ENCODE data around the gene CDC42EP5.

Gene CDC42EP5

GRCh38 chr19:54424660-54425381 is 48.3 kb downstream of the CDC42EP5 start:
- DNase-seq = no peak

- DNase-seq = no peak
These were observed 48.9 kb downstream of the CDC42EP5 start for GRCh38 chr19:54424201-54424600.

GRCh38 chr19:54422136-54422535 is 51.0 kb downstream of the CDC42EP5 start:
- no peak for DNase-seq

GRCh38 chr19:54421521-54421920 is 51.6 kb downstream of the CDC42EP5 start:
- no peak for DNase-seq

GRCh38 chr19:54421169-54421516 is 52.0 kb downstream of the CDC42EP5 start:
- no peak for DNase-seq

GRCh38 chr19:54420383-54421168 is 52.5 kb downstream of the CDC42EP5 start:
- peak; percentile 97 to 99 for DNase-seq

GRCh38 chr19:54420068-54420382 is 53.1 kb downstream of the CDC42EP5 start:
- no peak for DNase-seq

- no peak for DNase-seq
These were observed 53.9 kb downstream of the CDC42EP5 start for GRCh38 chr19:54418930-54419800.

- DNase-seq = peak; percentile 42 to 72
These were observed 54.8 kb downstream of the CDC42EP5 start for GRCh38 chr19:54418030-54418929.

GRCh38 chr19:54416695-54417491 is 56.2 kb downstream of the CDC42EP5 start:
- no peak for DNase-seq

- DNase-seq = no peak
These were observed 57.0 kb downstream of the CDC42EP5 start for GRCh38 chr19:54415901-54416673.

GRCh38 chr19:54415208-54415900 is 57.7 kb downstream of the CDC42EP5 start, which contains the start of gene TTYH1:
TTYH1 (plus strand) TSS chr19:54415464; CDS start chr19:54415553, 89 bp downstream.
- peak in 1 of 2 donors; percentile 63 for DNase-seq
